Loucy (cell line): ENCODE data around the gene KCNT2.

Experiments used
- CTCF ChIP-seq: fragments of 200-600 bp; sonication (generic); conservative IDR thresholded peaks from 2 replicates; pipeline ENCODE4 v1.5.1; 2014; ENCODE audit warnings: mild to moderate bottlenecking, antibody characterized with exemption, low read length
- EZH2phosphoT487 ChIP-seq: fragments of 200-600 bp; IDR thresholded peaks from 2 replicates; pipeline ENCODE4 v1.6.1; 2018; ENCODE audit warnings: antibody characterized with exemption, mild to moderate bottlenecking, moderate library complexity, borderline replicate concordance

- TF ChIP-seq CTCF (no peak), EZH2phosphoT487 (no peak)
Observed at GRCh38 chr1:196437671-196438070, 170.6 kb downstream of the KCNT2 start.
